Body of pancreas (tissue), 4 donors: ENCODE results near the gene PSMG4. TPM values are rescaled to one million over a fixed set of nuclear protein-coding genes. Genes with fewer than 3 reads are reported as not detected.
"Not testable (repeated sequence)": the region's sequence is repeated elsewhere in the genome, so short reads cannot be mapped to it uniquely, and the experiment has no call there.

Experiments used
- ATAC-seq: fragments of 150-250 bp; one replicate; pipeline ENCODE4 v1.9.1; 2016
- DNase-seq, 4 donors: peaks; one replicate each; pipeline ENCODE4 v3.0.0-alpha.2; 2019
- H3K27ac ChIP-seq, 4 donors: fragments of 200-600 bp; sonication (generic); 1 replicate in 3 of 4; 2 replicates in 1 of 4; pipeline versions ENCODE4 v1.5.1 to v1.6.1; 2016 to 2019; ENCODE audit warnings: mild to moderate bottlenecking in 1 of 4, mixed read lengths in 1 of 4, moderate library complexity in 1 of 4
- H3K27me3 ChIP-seq, 2 donors: fragments of 200-600 bp; sonication (generic); one replicate each; pipeline ENCODE4 v1.6.0; 2016; ENCODE audit warnings: mild to moderate bottlenecking in 1 of 2
- H3K36me3 ChIP-seq, 2 donors: fragments of 200-600 bp; sonication (generic); replicated peaks in 1 of 2; 2 replicates each; pipeline ENCODE4 v1.5.1; 2016; ENCODE audit warnings: low read depth in 2 of 2; ENCODE audit not compliant: insufficient read depth in 1 of 2
- H3K4me1 ChIP-seq: fragments of 200-600 bp; sonication (generic); one replicate; pipeline ENCODE4 v1.6.0; 2016
- H3K4me3 ChIP-seq, 2 donors: fragments of 200-600 bp; sonication (generic); 1 replicate in 1 of 2; 2 replicates in 1 of 2; pipeline ENCODE4 v1.5.1; 2016 to 2019
- H3K9me3 ChIP-seq, 3 donors: fragments of 200-600 bp; sonication (generic); 1 replicate in 2 of 3; 2 replicates in 1 of 3; pipeline ENCODE4 v1.5.1; 2016
- POLR2A ChIP-seq, 3 donors: fragments of 450-650 bp; IDR thresholded peaks; one replicate each; pipeline ENCODE4 v1.6.1; 2016; ENCODE audit warnings: antibody characterized with exemption in 3 of 3, mild to moderate bottlenecking in 2 of 3
- WGBS, 2 donors: methylation state at CpG; one replicate each; pipeline ENCODE4 v1.1.5; 2017; 5-methylcytosine and 5-hydroxymethylcytosine counted together
- intact Hi-C: fragments of 100-400 bp; cut with DNase I; formaldehyde crosslinking; loops from one replicate; pipeline ENCODE4 v1.15.1; 2023
- total RNA-seq, 2 donors: library from RNA; depleted of rRNA; stranded (reverse); fragments of >200 nt; gene quantifications; one replicate each; pipeline ENCODE4 v1.1.0, GENCODE V29; 2016
- TF ChIP-seq, protein P1 (sequence below), 7 experiments: fragments of 450-650 bp in 4 of 7; fragments of 200-600 bp in 3 of 7; sonication (generic) in 3 of 7; IDR thresholded peaks; one replicate each; pipeline ENCODE4 v1.5.1; 2016 to 2019; ENCODE audit warnings: antibody characterized with exemption in 7 of 7

PSMG4 gene
- total RNA-seq, 2 donors from 2014 or later: 10.9 to 11.2 TPM

DNA sequence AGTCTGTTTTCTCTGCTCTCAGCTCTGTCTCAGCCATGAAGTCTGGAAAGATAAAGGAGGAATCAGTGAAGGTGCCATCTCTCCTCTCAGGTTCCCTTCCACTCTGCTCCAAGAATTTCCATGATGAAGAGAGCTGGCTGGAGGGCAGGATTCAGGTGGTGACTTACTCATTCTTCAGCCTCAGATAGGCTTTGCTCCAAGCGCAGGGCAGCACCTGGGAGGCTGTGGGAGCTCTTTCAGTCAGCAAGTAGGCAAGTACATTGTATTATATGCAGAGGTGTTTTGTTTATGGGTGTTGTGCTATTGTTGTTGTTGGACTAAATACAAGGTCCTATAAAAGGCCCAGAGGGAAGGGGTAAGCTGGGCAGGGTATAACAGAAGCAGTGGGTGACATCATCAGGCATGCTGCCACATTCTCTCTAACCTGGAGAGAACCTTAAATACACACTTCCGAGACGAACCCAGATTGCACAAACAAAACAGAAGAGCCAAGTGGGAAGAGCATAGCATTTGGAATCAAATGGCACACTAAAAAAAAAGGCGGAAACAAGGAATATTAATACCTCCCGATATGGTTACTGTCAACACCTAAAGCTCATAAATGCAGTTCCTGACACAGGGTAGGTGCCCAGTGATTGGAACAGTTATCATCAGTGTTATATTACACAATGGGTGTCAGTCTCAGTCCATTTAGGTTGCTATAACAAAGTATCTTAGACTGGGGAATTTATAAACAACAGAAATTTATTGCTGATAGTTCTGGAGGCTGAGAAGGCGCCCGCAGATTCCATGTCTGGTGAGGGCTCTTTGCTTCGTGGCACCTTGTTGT lies 14.5 kb upstream of the PSMG4 start:
- peak overlapping the region in 1 of 4 donors; percentile 2 for H3K27ac ChIP-seq
- no peaks in the 10 kb centered on the region for H3K27me3 ChIP-seq
- no peaks in the 10 kb centered on the region for H3K9me3 ChIP-seq
- intact Hi-C loops: no loop called here
- DNase-seq (peak in 1 of 4 donors; percentile 44), ATAC-seq (peak; percentile 70)
- no peak overlapping the region for H3K4me3 ChIP-seq
- 74 to 76% methylated on average over 8 of the region's 8 CpGs for WGBS, 2 donors
- H3K36me3 ChIP-seq: no peaks in the 10 kb centered on the region
- no peaks in the 10 kb centered on the region for H3K4me1 ChIP-seq
- TF ChIP-seq, protein P1, sequence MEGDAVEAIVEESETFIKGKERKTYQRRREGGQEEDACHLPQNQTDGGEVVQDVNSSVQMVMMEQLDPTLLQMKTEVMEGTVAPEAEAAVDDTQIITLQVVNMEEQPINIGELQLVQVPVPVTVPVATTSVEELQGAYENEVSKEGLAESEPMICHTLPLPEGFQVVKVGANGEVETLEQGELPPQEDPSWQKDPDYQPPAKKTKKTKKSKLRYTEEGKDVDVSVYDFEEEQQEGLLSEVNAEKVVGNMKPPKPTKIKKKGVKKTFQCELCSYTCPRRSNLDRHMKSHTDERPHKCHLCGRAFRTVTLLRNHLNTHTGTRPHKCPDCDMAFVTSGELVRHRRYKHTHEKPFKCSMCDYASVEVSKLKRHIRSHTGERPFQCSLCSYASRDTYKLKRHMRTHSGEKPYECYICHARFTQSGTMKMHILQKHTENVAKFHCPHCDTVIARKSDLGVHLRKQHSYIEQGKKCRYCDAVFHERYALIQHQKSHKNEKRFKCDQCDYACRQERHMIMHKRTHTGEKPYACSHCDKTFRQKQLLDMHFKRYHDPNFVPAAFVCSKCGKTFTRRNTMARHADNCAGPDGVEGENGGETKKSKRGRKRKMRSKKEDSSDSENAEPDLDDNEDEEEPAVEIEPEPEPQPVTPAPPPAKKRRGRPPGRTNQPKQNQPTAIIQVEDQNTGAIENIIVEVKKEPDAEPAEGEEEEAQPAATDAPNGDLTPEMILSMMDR (IDR thresholded peaks at IDR 0.05): no peak
- TF ChIP-seq POLR2A (IDR thresholded peaks at IDR 0.05): no peak

DNA sequence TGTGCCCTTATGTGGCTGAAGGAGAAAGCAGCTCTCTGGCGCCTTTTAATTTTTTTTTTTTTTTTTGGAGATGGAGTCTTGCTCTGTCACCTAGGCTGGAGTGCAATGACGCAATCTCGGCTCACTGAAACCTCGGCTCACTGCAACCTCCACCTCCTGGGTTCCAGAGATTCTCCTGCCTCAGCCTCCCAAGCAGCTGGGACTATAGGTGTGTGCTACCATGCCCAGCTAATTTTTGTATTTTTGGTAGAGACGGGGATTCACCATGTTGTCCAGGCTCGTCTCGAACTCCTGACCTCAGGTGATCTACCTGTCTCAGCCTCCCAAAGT lies 13.9 kb upstream of the PSMG4 start:
- ATAC-seq, H3K27me3 ChIP-seq, H3K36me3 ChIP-seq, H3K27ac ChIP-seq, H3K9me3 ChIP-seq, H3K4me1 ChIP-seq, intact Hi-C loops, DNase-seq, H3K4me3 ChIP-seq: not testable (repeated sequence)
- 88 to 99% methylated on average over 7 of the region's 7 CpGs for WGBS, 2 donors

DNA sequence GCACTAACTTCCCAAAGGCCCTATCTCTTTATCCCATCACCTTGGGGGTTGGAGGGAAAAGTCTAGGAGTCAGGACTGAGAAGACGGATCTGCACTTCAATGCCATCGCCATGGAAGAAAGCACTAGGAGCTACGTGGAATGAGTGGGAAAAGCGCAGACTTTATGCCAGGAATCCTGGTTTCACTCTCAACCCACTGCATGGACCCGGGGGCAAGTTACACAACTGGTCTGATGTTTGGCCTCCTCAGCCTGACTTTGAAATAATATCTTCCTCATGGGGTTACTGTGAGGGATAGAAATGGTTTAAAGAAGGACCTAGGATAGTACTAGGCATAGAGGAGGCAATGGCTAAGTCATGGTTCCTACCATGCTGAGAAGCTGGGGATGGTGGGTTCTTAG lies 13.5 kb upstream of the PSMG4 start:
- Histone ChIP-seq H3K9me3 (no peaks in the 10 kb centered on the region), H3K27me3 (no peaks in the 10 kb centered on the region), H3K36me3 (no peaks in the 10 kb centered on the region), H3K4me3 (no peak overlapping the region), H3K4me1 (no peaks in the 10 kb centered on the region), H3K27ac (no peak overlapping the region)
- no peak for DNase-seq
- no peak for ATAC-seq
- TF ChIP-seq, protein P1 (IDR thresholded peaks at IDR 0.05): no peak
- 94 to 95% methylated on average over 5 of the region's 5 CpGs for WGBS, 2 donors
- intact Hi-C loops: no loop called here

DNA sequence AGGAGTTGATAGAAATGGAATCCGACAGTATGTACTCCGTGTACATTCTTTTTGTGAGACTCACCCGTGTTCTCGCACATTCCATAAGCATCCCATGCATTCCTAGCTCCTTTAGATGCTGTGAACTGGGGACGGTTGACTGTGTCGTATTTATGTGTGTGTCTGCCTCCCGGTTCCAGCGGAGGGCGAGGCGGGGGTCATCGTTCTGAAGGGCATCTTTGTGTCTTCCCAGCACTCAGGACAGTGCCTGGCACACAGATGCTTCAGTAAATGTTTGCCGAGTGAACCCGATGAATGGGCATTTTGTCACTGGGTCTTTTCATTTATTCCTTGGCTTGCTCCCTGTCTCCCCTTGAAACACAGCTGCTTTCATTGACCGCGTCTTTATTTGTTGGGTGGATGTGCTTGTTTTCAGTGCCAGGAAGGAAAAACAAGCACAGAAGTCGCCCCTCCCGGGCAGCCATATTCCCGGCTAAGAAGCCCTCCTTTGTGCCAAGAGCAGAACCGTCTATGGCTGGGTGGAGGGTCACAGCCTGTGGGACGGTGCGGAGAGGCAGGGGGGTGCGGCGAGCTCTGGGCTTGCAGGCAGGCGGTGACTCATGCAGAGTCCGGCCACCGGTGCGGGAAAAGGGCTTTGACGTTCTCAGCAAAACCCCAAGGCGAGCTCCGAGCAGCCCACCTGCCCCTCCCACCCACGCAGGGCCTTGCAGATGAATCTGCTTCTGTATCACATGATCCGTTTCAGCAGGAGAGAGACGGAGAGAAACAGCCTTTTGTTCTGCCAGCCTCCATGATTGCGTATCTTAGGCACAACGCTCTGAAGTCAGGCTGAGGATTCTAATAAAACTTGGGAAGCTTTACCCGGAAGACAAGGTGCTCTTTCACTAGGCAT lies 11.2 kb upstream of the PSMG4 start:
- Histone ChIP-seq H3K27ac (no peak overlapping the region), H3K9me3 (no peaks in the 10 kb centered on the region), H3K27me3 (no peaks in the 10 kb centered on the region), H3K4me1 (peaks cover 11% of the 10 kb centered on the region), H3K4me3 (no peak overlapping the region), H3K36me3 (no peaks in the 10 kb centered on the region)
- ATAC-seq: peak; percentile 46
- WGBS, 2 donors: 44 to 61% methylated on average over 29 to 35 of the region's 36 CpGs
- peak; percentile 37 to 59 (median 50) for DNase-seq
- TF ChIP-seq, protein P1 (IDR thresholded peaks at IDR 0.05): no peak
- TF ChIP-seq POLR2A (IDR thresholded peaks at IDR 0.05): peak in 1 of 3 donors; percentile 18
- intact Hi-C loops: no loop called here

DNA sequence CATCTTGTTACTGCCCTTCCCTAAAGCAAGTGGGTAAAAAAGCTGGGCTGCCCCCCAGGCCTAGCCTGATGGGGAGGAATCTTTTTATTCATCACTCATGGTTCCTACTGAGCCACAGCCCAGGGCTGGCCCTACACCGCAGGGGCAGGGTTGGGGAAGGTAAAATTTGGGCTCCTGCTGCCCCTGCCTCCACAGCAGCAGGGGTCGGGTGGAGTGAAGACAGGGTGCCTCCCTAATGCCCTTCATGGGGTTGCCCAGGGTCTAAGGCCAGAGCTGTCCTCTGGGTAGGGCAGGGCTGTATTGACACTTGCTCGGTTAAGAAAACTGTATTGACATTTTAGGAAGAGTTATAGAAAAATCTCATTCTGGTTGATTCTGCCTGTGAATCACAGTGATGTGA lies 8.9 kb upstream of the PSMG4 start:
- no peaks in the 10 kb centered on the region for H3K36me3 ChIP-seq
- ATAC-seq (no peak), DNase-seq (no peak)
- H3K9me3 ChIP-seq: no peaks in the 10 kb centered on the region
- no peaks in the 10 kb centered on the region for H3K27me3 ChIP-seq
- H3K4me1 ChIP-seq: peaks cover 11% of the 10 kb centered on the region
- WGBS, 2 donors: 86 to 94% methylated on average over 3 of the region's 3 CpGs
- intact Hi-C loops: loop anchor here (5.0 to 10.0 kb wide), 2 partner anchors 85 to 128 kb away; no protein-coding TSS in a partner anchor
- TF ChIP-seq, protein P1 (IDR thresholded peaks at IDR 0.05): no peak
- no peak for TF ChIP-seq POLR2A (IDR thresholded peaks at IDR 0.05)
- H3K27ac ChIP-seq: no peak overlapping the region
- no peak overlapping the region for H3K4me3 ChIP-seq
